HG02610 (cell line): ENCODE results near the gene ADNP2.

ENCODE experiments used
- ATAC-seq: cut with Tn5 transposase; IDR thresholded peaks from one replicate; pipeline ENCODE4 v1.9.1; 2021; ENCODE audit warnings: mild to moderate bottlenecking, moderate library complexity; ENCODE audit not compliant: unreplicated experiment

Gene ADNP2

DNA sequence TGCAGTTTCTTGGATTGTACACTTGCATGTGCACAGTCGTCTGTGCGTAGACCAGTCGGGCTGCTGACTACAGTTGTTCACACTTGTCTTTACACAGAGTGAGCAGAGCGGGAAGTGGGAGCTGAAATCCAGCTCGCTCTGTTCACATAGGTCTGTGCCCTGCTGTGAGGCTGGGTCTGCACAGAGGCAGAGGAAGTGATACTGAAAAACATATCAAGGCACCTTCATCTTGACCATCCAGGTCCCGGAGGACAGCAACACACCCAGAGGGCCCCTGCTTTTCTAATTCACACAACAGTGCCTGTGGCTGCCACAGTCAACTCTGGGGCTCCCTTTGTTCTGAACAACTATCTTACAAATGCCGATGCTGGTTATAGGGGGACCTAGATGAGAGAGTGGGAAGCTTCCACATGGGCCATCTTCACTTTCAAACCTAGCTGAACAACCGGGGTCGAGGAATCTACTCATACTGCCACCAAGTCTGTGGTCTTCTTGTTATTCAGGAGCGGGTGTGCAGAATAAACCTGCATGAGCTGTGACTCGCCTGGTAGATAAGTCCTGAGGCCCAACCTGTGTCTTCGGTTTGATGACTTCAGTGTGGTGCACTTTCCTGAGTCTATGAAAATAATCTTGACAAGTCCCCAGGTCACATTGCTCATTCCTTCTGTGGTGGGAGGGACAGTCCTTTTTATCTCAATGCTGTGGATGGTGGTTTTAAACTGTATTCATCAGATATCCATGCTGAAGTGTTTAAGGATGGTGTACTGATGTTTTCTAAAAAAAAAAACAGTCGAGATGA is 3.5 kb upstream of the ADNP2 start:
- ATAC-seq = peak; percentile 44

DNA sequence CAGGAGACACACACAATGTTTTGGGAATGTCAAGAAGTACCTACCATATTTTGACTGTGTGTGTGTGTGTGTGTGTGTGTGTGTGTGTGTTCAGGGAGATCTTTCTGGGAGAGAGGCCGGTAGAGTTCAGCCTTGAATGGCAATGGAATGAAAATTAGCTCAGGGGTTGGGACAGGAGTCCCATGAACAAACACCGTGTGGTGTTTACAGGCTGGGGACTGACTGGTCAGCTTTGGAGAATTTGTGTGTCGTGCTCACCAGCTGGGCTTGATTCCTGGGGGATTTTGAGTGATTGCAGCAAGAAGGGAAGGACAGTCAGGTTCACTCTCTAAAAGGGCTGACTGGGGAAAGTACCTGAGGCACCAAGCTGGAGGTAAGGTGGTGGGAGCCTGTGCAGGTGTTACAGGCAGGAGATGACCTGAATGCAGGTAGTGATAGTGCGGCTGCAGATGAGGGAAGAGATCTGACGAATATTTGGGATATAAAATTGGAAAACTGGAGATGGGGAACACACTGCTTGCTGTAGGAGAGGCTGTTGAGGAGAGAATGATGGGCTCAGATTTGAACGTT is 2.5 kb upstream of the ADNP2 start:
- ATAC-seq = no peak

DNA sequence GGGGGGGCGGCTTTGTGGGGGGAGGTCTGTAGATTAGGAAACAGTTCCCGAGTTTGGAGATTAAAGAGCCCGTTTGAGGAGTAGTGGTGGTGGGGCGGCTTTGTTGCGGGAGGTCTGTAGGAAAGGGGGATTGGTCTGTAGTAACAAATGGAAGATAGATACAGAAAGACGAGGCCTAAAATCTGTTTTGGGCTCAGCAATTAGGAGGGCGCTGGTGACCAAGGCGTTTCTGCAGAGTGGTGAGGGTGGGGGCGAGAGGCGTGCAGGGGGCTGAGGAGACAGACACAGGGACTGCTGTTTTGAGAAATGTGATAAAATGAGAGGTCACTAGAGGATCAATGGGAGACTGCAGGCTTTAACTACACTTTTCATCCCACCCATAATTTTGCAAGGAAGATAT is 1.6 kb upstream of the ADNP2 start:
- ATAC-seq = no peak

DNA sequence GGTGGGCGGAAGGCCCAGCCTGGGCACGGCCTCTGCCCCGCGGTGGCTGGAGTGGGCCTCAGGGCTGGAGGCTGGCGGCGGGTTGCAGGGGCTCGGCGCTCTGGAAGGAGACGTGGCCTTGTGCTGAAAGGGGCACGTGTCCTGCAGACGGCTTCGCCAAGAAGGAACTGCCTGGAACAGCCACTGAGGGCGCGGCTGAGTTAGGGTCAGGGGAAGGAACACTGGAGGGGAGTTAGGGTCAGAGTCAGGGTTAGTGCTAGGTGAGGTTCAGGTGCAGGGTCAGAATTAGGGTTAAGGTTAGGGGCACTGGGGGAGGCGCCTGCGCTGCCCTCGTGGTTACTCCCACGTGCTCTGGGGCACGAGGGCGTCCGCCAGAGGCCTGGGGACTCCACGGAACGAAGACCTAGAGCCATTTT is 933 bp upstream of the ADNP2 start:
- no peak for ATAC-seq

DNA sequence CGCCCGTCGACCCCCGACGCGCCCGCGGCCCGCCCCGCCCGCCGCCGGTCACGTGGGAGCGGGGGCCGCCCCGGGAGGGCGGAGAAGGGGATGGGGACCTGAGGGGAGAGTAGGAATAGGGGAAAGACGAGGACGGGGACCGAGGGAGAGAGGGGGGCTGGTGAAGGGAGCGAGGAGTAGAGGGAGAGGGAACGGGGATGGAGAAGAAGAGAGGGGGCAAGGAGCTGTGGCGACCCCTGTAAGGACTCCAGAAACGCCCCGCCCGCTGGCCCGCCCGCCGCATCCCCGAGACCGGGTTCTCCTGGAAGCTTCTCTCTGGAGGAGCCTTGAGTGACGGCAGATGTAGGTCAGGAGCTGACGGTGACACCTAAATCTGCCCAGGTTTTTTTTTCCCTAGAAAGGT is 615 bp downstream of the ADNP2 start:
- ATAC-seq = peak; percentile 20

DNA sequence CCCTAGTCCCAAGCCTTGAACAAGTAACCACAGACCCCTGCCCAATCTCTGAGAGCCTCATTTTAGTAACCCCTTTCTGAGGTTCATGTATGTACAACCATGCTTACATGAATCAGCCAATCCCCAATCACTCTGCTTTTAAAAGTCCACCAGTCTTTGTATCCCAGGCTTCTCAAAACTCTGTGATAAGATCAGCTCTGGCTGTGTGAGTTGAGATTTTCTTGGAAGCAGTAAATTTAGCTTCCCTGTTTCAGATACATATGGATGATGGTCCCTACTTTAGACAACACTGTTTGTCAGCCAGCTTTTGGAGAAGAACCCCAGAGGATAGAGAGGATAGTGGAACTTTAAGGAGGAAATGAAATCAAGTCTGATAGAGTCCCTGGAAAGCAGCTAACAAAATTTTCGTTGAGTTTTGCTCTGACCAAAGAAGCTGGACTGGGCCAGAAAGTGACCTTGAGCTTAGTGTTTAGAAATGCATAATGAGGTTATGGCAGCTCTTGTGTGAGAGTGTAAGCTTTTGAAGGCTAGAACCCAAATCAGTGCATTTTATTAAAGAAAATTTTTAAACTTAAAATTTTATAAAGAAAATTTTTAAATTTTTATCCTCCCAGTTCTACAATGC is 3.7 kb downstream of the ADNP2 start:
- no peak for ATAC-seq

DNA sequence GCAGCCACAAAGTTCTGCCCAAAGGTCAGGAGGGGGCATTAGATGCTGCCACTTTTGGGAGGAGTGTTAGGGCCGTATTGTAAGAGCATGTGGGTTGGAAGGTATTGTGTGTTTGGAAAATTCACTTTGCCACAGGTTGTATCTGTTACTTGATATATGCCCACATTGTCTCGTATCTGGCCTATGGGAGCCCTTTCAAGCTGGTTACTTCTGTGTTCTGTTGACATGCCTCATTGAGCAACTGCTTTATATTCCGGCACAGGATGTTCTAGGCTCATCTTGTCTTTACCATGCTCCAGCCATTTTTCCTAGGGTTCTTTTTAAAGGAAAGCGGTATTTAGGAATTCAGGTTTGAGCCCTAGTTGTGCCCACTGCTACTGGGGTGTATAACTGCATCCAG is 6.0 kb downstream of the ADNP2 start:
- ATAC-seq = no peak

DNA sequence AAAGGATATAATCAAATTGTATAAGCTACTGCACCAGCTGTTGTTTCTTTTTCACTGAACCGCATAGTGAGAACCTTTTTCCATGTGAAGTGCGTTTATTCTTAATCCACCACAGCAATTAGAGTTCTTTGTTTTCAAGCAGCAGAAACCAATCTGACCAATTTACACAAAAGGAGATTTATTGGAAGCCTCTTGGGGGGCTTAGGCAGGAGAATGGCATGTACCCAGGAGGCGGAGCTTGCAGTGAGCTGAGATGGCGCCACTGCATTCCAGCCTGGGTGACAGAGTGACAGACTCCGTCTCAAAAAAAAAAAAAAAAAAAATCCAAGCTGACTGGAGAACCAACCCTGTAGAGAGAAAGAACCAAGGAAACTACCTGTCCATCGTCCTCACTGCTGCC is 10.0 kb downstream of the ADNP2 start:
- no peak for ATAC-seq

DNA sequence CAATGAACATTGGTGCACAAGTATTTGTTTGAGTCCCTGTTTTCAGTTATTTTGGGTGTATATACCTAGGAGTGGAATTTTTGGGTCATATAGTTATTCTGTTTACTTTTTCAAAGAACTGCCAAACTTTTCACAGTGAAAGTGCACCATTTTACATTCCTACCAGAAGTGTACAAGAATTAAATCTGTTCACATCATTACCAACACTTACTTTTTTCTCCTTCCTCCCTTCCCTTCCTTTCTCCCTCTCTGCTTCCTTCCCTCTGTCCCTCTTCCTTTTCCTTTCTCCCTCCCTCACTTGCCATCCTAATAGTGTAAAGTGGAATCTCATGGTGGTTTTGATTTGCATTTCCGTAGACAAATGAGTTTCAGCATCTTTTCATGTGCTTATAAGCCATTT is 11.9 kb downstream of the ADNP2 start:
- ATAC-seq = no peak

DNA sequence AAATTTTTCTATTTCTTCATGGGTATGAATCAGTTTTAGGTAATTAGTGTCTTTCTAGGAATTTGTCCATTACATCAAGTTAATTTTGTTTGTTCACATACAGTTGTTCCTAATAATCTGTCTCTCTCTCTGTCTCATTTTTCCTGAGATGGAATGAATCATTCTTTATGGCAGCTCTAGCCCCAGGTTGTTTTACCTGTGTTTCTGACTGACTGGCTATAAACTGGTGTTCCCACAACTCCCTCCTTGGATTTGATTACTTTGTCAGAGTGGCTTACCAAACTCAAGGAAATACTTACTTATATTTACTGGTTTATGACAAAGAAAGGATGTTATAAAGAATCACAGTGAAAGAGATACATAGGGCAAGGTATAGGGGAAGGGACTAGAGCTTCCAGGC is 15.1 kb downstream of the ADNP2 start:
- ATAC-seq = no peak

DNA sequence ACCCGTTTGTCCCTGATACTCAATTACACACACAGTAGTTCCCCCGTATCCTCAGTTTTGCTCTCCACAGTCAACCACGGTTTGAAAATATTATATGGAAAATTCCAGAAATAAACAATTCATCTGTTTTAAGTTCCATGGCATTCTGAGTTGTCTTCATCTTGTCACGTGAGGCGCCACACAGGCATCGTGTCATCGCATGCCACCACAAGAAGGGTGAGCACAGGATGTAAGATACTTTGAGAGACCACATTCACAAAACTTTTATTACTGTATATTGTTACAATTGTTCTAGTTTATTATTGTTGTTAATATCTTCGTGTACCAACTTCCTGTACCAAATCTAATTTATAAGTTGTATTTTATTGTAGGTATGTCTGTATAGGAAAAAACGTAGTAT is 17.7 kb downstream of the ADNP2 start:
- no peak for ATAC-seq

DNA sequence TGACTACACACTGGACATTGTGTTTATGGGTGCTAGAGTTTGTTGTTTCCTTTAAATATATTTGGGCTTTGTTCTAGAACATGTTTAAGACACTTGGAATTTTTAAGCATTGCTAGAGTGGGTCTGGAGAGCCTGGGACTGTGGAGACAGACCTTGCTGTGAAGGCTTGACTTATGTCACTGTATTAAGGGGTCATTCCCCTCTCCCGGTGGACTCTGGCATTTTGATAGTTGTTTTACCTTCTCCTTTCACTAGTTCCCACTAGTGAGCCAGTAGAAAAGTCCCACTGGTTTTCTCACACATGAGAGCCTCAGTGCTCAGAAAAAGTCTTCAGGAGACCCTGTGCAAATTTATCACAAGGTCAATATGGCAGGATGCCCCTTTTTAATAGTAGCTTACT is 18.6 kb downstream of the ADNP2 start:
- no peak for ATAC-seq

DNA sequence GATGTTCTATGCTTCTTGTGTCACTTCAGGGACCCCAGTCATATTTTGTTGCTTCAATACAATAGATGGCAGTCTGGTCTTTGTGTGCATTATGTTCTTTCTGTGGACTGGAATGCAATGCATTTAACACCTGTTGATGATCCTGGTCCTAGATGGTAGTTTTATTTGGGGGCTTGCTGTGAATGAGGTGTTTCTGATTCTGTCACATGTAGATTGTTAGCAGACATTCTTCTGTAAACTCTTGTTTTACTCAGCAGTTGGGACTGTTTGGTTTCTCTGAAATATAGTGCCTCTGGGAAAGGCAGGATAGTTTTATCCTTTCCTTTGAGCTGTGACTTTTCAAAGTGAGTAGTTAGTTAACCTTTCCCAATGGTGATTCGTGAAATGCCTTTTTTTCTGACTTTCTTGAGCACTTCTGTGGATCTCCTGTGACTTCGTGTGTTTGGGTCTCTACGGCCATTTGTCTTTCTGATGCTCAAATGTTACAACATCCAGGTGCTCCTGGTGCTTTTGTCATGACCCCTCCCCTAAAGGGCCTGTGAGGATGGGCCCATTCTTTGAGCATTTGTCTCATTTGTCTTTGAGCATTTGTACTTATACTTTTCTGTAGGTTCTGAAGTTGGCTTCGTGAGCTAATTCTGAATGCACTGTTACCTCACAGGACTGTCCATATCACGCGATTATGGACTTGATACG is 20.8 kb downstream of the ADNP2 start:
- no peak for ATAC-seq

DNA sequence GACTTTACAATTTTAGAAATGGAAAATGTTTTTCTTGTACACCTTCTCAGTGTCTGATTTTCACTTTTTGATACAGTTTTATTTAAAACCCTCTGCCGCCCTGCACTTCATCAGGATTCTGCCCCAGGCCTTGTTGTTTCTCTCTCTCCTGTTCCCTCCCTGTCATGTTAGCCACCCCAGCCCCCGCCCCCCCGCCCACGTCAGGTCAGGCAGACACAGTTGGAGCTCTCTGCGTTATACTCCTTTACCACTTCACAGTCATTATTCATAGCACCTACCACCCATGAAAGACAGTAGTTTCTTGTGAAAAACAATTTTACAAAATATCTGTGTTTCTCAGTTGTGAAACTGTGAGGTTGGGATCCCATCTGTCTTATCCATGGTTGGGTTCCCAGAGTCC is 21.5 kb downstream of the ADNP2 start:
- no peak for ATAC-seq

DNA sequence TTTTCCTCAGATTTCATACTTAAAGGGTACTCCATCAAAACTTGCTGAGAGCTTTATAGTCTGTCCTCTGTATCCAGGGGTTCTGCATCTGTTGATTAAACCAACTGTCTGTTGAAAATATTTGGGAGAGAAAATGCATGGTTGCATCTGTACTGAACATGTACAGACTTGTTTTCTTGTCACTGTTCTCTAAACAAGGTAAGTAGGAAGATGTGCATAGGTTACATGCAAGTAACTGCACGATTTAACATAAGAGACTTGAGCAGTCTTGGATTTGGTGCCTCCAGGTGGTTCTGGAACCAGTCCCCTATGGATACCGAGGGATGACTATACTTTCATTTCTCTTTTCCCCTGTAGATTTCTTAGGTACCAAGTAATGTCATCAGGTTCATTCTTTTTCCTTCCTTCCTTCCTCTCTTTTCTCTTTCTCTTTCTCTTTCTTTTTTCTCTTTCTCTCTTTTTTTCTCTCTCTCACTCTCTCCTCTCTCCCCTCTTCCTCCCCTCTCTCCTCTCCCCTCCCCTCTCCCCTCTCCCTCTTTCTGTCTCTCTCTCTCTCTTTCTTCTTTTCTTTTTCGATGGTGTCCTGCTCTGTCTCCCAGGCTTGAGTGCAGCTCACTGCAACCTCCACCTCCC is 23.2 kb downstream of the ADNP2 start:
- ATAC-seq = no peak

DNA sequence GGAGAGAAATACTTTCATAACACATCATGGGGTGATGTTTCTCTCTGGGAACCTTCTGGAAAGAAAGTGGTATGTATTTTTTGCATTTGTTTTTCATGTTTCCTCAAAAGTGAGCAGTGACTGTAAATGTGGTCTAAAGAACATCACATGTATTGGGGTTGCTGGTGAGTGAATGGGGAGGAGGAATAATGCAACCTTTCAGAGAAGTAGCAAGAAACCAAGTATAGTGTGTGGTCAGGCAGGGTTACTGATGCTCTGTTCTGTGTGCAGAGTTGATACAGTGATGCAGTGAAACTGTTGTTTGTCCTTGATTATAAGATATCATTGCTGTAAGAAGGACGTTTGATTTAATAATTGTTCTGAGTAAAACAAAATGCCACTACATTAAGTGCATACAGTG is 24.1 kb downstream of the ADNP2 start:
- ATAC-seq = peak; percentile 49

DNA sequence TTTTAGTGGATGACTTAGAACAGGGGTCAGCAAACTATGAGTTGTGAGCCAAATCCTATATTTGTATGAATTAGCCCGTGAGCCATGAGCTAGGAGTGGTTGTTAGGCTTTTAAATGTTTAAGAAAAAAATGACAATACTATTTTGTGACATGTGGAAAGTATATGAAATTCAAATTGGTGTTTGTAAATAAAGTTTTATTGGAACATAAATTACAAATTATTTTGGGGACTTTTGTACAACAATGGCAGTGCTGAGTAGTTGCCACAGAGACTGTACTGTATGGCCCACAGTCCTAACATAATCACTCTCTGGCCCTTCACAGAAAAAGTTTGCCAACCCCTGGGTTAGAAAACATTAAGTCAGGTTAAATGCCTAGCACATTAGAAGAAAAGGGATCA is 26.1 kb downstream of the ADNP2 start:
- ATAC-seq = no peak

DNA sequence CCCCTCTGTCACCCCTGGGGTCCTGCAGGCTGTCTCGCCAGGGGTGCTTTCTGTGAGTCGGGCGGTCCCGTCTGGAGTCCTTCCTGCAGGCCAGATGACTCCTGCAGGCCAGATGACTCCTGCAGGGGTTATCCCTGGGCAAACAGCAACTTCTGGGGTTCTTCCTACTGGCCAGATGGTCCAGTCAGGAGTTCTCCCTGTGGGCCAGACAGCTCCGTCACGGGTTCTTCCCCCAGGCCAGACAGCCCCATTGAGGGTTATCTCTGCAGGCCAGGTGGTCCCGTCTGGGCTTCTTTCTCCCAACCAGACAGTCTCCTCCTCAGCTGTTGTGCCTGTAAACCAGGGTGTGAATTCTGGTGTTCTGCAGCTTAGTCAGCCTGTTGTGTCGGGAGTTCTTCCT is 27.6 kb downstream of the ADNP2 start:
- ATAC-seq = no peak

DNA sequence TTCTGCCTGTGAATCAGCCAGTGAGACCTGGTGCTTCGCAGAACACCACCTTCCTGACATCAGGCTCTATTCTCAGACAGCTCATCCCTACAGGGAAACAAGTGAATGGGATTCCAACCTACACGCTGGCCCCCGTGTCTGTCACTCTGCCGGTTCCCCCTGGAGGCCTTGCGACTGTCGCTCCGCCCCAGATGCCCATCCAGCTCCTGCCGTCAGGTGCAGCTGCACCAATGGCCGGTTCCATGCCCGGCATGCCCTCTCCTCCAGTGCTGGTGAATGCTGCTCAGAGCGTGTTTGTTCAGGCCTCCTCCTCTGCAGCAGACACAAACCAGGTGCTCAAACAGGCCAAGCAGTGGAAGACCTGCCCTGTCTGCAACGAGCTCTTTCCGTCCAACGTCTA is 28.1 kb downstream of the ADNP2 start:
- ATAC-seq = no peak

DNA sequence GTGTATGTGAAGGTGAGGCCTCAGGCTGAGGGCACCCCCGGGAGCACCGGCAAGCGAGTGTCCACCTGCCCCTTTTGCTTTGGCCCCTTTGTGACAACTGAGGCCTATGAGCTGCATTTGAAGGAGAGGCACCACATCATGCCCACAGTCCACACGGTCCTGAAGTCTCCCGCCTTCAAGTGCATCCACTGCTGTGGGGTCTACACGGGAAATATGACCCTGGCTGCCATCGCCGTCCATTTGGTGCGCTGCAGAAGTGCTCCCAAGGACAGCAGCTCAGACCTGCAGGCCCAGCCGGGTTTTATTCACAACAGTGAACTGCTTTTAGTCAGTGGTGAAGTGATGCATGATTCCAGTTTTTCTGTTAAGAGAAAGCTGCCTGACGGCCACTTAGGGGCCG is 28.9 kb downstream of the ADNP2 start:
- no peak for ATAC-seq

DNA sequence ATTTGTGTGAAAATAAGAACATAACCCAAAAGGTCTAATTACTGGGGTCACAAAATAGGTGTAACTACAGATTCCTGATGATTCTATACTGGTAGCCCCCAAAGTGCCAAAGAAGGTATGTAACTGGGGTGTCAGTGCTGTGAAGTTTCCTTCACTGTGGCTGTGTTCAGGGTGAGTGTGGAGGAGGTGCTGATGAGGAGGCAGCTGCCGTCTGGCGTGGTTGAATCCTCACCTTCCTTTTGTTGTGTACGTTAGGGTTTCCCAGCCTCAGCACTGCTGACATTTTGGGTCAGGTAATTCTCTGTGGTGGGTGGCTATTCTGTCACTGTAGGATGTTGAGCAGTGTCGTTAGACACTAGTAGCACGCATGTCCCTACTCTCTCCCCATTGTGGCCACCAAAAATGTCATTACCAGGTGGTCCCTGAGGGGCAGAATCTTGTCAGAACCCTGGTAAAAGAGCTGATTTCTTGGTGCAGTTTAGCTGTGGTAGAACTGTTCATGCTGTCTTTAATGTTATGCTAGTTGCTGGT is 31.5 kb downstream of the ADNP2 start:
- ATAC-seq = no peak
